Daoy (cell line): ENCODE measurements around the gene OR4D2. TPM values are rescaled to one million over a fixed set of nuclear protein-coding genes. Genes with fewer than 3 reads are reported as not detected.

Source experiments
- DNase-seq: peaks from one replicate; pipeline ENCODE4 v3.0.0-alpha.2; 2015; ENCODE audit warnings: low read depth
- total RNA-seq: library from RNA; depleted of rRNA; stranded (reverse); fragments of >200 nt; shearing (Covaris generic); gene quantifications from 2 replicates; pipeline ENCODE4 v1.2.3, GENCODE V29; 2014

Gene OR4D2
- total RNA-seq, 1 experiment from 2014 or later = not detected

DNA sequence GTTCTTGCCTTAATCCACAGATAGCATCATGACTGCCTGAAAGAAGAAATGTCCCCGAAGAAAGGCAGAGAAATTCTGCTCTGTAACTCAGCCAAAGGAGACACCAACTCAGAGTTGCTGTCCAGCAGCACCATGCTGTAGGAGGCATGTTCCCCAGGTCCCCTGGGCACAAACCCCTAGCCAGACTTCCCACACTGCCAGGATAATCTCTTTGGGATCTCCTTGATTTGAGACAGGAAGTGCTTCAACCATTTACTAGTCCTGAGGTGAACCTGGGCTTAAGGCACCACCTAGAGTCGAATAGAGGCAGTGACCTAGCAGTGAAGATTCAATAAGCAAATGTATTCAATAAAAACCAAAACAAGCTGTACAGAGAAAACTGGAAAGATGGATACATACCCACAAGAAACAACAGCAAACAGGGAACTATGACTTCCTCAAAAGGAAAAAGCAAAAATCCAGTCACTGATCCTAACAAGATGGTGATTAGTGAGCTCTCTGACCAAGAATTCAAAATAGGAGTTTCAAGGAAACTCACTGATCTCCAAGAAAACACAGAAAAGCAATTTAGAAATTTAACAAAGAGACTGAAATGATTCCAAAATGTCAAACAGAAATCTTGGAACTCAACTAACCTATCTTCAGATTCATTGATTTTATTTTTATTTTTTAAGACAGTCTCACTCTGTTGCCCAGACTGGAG lies 5.7 kb downstream of the OR4D2 start:
- peak; percentile 50 for DNase-seq

DNA sequence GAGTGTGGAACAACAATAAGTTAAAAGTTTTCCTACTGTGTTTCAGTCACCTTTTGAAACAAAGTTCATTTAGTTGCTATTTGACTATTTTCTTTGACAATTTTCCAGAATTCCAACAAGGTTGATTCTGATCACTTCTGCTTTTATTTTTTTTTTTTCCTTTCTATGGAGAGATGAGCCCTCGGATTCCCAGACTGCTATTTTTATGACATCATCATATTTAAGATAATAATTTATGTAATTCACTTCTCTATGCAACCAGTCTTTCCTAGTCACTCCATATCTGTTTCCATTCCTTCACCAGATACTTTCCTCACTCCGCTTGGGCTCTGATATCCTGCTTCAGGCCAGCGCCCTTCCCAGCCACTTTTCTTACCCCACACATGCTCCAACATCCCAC lies 8.1 kb downstream of the OR4D2 start:
- no peak for DNase-seq

DNA sequence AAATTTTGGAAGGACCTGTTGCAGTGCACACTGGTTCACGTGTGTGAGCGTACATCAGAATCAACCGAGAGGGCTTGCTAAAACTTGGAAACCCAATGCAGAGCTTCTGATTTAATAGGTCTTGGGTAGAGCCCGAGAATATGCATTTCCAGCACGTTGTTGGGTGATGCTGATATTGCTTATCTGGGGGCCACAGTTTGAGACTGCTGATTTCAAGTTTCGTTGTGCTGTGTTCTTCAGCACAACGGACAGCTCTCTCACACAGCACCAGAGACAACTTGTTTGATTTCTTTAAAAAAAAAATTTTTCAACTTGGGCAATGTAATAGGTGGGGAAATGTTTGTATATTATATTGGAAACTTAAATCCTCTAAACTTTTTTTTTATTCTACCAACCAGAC lies 9.4 kb downstream of the OR4D2 start:
- no peak for DNase-seq

DNA sequence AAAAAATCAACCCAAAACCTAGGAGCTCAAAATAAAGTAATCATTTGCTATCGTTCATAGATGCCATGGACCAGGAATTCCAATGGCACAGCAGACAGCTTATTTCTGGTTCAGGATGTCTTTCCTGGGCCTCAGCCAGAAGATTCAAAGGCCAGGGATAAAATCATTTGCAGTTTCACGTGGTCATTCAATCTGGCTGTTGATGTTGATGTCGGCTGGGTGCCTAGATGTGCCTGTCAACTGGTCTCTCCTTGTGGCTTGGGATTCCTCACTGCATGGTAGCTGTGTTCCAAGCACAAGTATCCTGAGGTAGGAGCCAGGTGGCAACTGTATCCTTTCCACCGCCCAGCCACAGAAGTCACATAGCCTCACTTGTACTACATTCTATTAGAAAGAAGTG lies 15.0 kb downstream of the OR4D2 start:
- DNase-seq = no peak

DNA sequence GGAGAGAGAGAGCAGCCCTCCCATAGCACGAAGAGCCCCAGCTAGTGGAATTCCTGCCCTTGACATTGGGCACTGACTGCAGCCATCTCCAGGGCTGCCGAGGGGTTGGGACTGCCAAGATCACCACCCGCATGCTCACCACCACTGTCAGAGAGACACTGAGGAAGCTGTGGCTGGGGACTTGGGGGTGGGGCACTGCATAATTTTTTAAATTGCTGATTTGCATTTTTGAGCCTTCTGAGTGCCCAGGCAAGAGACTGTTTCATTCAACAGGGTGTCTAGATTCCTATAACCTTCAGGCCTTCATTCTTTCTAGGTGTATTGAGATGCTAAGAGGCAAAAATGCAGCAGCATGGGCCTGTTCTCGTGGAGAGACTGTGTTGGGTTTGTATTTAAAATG lies 16.7 kb downstream of the OR4D2 start:
- no peak for DNase-seq

DNA sequence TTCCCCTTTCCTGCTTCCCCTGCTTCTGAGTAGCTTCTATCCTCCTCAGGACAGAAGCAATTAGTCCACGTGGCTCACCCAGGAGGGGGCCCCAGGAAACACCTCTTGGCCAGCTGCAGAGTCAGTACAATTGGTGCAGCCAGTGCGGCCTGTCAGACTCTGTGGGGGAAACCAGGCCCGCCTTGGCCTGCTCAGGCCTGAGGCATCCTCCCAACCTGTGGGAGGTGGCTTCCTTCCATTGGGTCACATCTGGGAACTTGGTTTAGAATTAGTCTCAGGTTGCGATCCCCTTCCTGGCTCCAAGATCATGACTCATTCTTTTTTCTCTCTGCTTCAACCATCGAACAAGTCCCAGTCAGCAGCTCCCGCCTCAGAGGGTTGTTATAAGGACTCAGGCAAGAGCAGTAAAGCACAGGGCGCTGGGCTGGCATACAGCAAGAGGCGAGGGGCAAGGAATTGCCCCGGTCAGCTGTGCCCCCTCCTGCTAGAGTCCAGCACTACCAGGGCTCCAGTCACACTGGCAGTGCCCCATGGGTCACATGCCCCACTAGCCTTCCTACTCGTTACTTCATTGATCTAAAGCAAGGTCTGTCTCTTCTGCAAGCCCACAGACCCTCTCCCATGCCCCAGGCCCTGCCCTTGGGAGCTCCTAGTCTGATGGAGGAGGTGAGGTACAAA lies 17.7 kb downstream of the OR4D2 start:
- peak; percentile 89 for DNase-seq

DNA sequence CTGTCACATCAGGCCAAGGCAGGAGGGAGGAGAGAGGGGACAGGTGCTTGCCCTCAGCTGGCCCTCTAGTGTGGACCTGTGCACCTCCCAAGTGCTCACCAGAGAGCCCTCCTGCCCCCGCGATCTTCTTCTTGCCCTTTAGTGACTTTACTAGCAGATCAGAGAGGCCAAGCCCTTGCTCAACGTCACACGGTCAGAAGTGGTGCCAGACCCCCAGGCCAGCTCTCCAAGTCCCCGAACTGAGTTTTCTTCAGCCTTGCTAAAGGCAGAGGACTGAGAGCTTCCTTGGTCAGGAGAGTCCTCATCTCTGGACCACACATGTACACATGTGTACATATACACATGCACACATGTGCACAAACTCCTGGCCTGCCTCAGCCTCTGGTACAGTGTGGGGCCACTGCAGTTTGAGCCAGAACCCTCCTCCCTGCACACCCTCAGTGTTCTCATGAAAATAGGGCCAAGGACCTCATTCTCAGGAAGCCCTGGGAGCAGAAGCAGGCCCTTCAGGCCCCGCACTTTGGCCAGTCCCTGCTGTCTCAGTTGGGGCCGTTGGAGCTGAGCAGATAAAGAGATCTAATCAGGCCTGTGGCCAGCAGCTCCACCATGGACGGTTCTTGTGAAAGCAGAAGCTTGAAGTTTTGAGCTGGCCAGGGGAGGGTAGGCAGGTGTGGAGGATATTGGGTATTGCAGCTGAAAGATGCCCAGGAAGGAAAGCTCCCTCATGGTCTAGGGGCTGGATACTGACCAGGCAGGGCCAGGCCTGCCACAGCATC lies 18.4 kb downstream of the OR4D2 start:
- no peak for DNase-seq

DNA sequence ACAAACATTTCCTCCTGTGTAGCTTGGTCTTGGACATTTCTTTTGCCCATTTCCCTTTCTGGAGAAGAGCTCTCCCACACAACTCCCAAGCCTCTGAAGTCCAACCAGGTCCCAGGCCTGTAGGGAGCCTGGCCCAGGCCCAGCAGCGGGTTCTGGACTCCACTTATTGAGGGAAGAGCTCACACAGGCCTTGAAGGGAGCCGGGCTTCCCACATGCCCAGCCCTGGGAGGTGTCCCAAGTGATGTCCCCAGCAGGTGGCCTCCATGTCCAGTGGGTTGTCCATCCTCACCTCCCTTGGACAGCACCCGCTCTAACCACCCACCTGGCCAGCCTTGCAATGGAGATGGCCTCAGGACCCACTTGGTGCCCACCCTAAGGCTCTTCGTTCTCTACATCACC lies 19.8 kb downstream of the OR4D2 start:
- DNase-seq = no peak

DNA sequence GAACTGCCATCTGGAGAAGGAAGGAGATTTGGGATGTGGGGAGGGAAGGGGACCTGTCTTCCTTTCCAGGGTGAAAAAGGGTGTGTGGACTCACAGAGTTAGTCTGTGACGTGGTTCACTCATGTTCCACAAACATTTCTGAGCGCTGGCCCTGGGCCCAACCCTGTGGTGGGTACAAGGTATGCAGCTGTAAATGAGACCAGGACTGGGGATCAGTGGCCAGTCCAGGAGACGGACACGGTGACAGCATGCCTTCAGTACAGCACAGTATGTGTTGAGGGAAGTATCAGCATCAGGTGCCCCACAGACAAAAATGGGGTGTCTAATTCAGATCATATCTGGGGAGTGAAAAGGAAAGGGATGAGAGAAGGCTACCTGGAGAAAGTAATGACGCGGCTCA lies 20.3 kb downstream of the OR4D2 start:
- DNase-seq = no peak

DNA sequence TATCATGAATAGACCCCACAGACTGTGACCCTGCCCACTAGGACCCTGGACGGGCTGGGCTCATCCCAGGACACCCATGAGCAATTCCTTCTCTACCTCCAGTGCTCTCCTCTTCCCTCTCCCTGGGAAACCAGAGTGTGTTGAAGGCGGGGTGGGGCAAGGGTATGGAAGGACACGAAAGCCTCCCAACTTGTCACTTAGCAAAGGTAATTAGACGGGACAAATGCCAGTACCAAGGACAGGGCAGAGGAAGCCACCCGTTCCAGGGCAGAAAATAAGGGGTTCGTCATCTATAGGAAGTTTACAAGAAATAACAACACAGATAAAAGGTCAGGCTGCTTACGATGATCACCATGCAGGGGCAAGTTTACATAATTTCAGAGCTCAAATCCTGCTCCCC lies 20.9 kb downstream of the OR4D2 start:
- DNase-seq = no peak

DNA sequence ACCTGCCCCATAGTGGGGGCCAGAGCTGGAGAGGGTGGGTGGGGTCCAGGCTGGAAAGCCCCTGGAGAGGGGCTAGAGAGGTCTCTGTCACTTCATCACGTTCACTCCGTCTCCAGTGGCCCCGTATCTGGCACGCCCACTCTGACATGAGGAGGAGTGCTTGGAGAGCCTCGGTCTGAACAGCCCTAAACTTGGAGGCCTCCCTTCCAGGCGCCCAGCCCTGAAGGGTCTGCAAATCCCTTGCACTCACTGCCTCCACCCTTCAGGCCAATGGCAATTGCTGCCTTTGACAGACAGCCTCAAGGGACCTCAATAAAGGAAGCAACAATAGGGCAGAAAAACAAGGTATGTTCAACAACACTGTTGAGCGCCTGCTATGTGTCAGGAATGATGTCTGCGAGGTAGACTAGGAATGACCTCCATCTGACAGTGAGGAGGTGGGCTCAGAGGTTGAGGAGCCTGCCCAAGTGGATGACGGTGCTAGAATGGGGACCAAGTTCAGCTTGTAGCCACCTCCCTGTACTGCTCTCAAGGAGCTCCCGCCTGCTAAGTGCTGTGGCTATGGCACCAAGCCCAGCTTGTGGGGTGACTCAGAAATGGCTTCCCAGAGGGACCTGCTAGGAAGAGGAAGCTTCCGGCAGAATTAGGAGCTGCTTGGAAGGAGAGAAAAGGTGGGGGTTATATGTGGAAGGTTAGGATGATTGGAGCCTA lies 22.8 kb downstream of the OR4D2 start:
- DNase-seq = peak; percentile 93

DNA sequence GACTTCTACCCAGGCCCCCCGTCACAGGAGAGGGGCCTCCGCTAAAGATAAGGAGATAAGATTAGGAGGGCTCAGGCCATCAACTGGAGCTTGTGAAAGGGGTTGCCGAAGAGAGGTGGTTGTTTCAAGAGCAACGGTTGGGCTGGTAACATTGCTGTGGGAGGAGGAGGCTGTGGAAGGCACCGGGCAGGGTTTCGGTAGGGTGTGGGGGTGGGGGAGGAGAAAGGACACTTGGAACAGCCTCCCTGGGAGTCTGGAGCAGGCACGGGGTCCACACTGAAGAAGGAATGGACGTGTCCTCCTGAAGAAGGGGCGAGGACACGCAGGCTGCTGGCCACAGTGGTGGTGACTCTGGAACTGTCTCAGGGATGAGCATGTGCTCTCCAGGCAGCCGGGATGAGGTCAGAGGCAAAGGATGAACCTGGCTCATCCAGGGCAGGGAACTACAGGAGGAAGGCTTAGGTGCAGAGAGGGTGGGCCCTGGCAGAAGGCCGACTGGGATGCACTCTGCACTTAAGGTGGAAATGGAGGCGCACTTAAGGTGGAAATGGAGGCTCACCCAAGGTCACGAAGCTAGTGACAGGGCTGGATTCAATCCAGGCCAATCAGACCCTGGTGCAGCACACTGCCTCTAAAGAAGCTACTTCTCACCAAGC lies 24.6 kb downstream of the OR4D2 start:
- no peak for DNase-seq

DNA sequence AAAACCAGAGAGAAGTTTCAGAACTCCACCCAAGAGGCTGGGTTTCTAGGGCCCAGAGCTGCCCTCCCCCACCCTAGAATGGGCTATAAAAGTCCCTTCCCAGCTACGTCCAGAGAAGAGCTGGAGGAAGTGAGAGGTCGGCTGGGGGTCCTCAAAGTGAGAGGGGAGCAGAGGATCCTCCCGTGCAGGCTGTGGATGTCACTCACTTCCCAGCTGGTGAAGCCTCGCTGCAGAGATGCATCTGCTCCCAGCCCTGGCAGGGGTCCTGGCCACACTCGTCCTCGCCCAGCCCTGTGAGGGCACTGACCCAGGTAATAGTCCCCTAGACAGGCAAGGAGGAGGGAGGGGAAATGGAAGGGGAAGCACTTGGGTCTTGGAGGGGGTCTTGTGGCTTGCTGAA lies 25.8 kb downstream of the OR4D2 start, which contains the start of gene EPX:
Gene EPX (plus strand): TSS at position 115 of the 400 bp plus-strand sequence. CDS start 121 bp downstream, at position 236.
- no peak for DNase-seq

DNA sequence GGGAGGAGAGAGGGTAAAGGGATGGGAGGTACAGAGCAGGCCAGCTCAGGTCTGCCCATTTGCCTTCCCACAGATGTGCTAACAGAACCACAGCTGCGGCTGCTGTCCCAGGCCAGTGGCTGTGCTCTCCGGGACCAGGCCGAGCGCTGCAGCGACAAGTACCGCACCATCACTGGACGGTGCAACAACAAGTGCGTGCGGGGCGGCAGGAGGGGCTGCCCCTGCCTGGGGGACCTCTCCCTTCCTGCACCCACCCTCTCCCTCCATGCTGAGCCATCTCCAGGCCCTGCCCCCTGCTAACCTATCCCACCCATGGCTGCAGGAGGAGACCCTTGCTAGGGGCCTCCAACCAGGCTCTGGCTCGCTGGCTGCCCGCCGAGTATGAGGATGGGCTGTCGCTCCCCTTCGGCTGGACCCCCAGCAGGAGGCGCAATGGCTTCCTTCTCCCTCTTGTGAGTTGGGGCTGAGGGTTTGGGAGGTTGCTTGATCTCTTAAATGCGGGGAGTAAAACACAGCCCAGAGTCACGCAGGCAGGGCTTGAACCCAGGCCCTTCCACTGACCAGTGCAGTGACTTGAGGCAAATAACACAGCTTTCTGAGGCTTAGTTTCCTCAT lies 27.0 kb downstream of the OR4D2 start:
- no peak for DNase-seq

DNA sequence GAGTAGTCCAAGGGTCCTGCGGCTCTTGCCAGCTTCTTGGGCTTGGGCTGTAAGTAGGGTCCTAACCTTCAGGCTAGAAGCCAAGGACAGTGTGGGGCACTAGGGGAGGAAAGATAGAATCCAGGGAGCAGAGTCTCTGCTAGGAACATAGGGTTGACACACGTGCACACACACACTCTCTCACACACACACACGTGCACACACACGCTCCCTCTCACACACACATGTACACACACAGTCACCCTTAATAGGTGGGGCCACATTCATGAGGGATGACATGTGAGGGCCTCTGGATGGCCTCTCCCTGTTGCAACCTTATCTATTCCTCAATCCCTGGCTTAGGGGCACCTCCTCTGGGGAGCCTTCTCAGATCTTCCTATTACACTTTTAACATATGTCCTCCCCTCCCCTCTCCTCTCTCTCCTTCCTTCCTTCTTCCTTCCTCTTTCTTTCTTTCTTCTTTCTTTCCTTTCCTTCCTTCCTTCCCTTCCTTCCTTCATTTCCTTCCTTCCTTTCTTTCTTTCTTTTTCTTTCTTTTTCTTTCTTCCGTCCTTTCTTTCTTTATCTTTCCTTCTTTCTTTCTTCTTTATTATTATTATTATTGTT lies 28.8 kb downstream of the OR4D2 start:
- no peak for DNase-seq

DNA sequence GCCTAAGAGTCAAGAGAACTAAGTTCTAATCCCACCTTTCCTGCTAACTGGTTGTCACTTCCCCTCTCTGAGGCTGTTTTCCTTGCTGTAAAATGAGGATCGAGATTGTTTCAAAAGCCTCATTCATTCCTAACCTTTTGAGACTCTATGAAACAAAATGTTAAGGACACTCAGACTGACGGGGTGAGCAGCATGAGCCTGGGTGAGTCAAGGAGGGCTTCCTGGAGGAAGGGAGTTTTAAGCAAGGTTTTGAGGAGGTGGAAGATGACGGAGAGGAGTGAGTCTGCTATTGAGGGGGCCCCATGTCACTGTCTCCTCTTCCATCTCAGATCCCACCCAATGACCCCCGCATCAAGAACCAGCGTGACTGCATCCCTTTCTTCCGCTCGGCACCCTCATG lies 29.8 kb downstream of the OR4D2 start:
- DNase-seq = no peak

DNA sequence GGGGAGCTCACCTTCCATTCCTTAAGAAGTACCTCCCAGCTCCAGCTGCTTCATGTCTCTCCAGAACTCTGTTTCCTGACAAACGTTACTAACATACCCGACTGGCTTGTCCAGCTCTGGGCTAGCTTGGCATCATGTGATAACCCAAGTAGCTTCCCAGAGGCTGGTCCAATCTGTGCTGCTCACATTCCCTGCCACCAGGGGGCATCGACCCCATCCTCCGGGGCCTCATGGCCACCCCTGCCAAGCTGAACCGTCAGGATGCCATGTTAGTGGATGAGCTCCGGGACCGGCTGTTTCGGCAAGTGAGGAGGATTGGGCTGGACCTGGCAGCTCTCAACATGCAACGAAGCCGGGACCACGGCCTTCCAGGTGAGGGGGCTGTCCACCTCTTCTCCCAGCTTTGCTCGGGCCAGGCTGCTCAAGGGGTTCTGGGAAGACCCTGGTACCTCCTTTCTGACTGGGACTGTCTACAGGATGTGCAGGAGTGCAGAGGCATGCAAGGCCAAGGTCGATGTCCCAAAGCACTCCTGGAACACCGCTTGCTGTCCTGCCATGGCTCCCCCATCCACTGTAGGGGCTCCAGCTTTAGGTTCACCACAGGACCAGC lies 33.3 kb downstream of the OR4D2 start:
- peak; percentile 77 for DNase-seq

DNA sequence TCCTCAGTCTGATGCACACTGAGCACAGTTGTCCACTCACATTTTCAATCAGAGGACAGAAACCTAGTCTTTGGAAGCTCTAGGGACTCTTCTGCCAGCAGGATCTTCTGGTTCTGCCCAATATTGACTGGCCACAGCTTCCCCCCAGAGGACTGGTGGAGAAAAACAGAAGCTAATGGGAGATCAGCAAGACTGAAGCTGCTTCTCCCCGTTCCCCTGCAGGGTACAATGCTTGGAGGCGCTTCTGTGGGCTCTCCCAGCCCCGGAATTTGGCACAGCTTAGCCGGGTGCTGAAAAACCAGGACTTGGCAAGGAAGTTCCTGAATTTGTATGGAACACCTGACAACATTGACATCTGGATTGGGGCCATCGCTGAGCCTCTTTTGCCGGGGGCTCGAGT lies 36.1 kb downstream of the OR4D2 start:
- DNase-seq = no peak

DNA sequence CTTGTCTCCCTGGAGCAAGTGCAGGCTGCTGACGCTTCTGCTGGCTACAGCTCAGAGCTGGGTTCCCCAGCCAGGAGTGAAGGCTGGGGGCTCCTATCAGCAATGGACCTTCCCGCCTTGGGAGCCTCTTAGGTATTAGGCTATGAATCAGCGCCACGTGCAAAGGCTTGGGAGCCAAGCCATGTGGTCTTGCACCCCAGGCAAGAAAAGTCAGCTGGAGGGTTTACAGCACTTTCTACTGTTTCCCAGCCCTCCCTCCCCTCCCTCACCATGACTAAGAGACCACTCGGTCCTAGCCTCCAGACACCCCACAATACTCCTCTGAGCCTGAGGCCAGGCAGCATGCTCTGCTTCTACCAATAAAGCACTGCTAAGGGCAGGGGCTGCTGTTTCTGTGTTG lies 38.0 kb downstream of the OR4D2 start:
- no peak for DNase-seq

DNA sequence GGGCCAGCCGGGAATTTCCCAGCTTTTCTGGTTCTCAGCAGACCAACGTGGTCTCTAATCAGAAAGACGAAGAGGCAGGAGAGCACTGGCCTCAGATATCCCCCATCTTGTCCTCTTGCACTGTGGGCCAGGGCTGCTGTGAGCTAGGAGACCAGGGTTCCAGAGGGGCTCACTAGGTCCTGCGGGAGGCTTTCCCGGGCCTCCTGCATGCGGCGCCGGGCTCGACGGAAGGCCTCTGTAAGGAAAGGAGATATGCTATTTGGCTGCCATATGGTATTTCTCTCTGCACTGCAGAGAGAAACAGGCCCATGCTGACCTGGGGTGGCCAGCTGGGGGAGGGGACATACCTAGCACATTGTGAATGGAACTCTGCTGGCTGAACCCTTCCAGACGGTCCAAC lies 39.2 kb downstream of the OR4D2 start:
- DNase-seq = no peak
